Uterus (tissue), 4 donors: ENCODE results near the gene RASA3. TPM values are rescaled to one million over a fixed set of nuclear protein-coding genes. Genes with fewer than 3 reads are reported as not detected.

Experiments used
- DNase-seq, 2 donors: peaks; one replicate each; pipeline ENCODE4 v3.0.0-alpha.2; 2019 to 2020
- H3K27ac ChIP-seq, 2 donors: fragments of 200-600 bp; sonication (generic); 1 replicate in 1 of 2; 2 replicates in 1 of 2; pipeline ENCODE4 v1.5.1; 2016 to 2018
- H3K27me3 ChIP-seq, 2 donors: fragments of 200-600 bp; sonication (generic); one replicate each; pipeline ENCODE4 v1.5.1; 2018 to 2019; ENCODE audit warnings: control low read depth in 1 of 2
- H3K36me3 ChIP-seq, 2 donors: fragments of 200-600 bp; sonication (generic); one replicate each; pipeline ENCODE4 v1.5.1; 2019; ENCODE audit warnings: control low read depth in 1 of 2
- H3K4me1 ChIP-seq, 2 donors: fragments of 200-600 bp; sonication (generic); one replicate each; pipeline ENCODE4 v1.5.1; 2018 to 2019; ENCODE audit warnings: control low read depth in 1 of 2
- H3K4me3 ChIP-seq, 2 donors: fragments of 200-600 bp; sonication (generic); 1 replicate in 1 of 2; 2 replicates in 1 of 2; pipeline ENCODE4 v1.5.1; 2018 to 2019; ENCODE audit warnings: mild to moderate bottlenecking in 1 of 2
- H3K9me3 ChIP-seq, 2 donors: fragments of 200-600 bp; sonication (generic); one replicate each; pipeline ENCODE4 v1.5.1; 2019; ENCODE audit warnings: control low read depth in 1 of 2
- CTCF ChIP-seq, 4 experiments: fragments of 200-600 bp in 2 of 4; fragments of 450-650 bp in 2 of 4; sonication (generic) in 2 of 4; IDR thresholded peaks; one replicate each; pipeline ENCODE4 v1.5.1; 2016 to 2019; ENCODE audit warnings: antibody characterized with exemption in 4 of 4, mild to moderate bottlenecking in 2 of 4, moderate library complexity in 1 of 4
- POLR2A ChIP-seq, 2 donors: fragments of 450-650 bp; IDR thresholded peaks; one replicate each; pipeline ENCODE4 v1.6.1; 2016; ENCODE audit warnings: antibody characterized with exemption in 2 of 2, mild to moderate bottlenecking in 1 of 2, moderate library complexity in 1 of 2
- intact Hi-C: fragments of 100-400 bp; cut with DNase I; formaldehyde crosslinking; loops from one replicate; pipeline ENCODE4 v1.15.1; 2023; ENCODE audit warnings: low total_unique reads
- total RNA-seq, 4 donors: library from RNA; depleted of rRNA in 3 of 4; stranded (reverse); fragments of >200 nt in 3 of 4; gene quantifications; one replicate each; pipeline versions ENCODE4 v1.1.0 to v1.2.4, GENCODE V29; 2014 to 2023
- donor health status: DM: yes; HTN: yes; CAD: no.

The RASA3 gene
- total RNA-seq, 4 donors from 2014 or later, result 8.5 to 31.6 (median 17.2) TPM

GRCh38 chr13:113959198-113959597 lies 173.2 kb downstream of the RASA3 start:
- Histone ChIP-seq H3K27me3 (no peaks in the 10 kb centered on the region), H3K4me3 (no peak overlapping the region), H3K27ac (no peak overlapping the region), H3K9me3 (no peaks in the 10 kb centered on the region), H3K36me3 (no peaks in the 10 kb centered on the region), H3K4me1 (no peaks in the 10 kb centered on the region)
- TF ChIP-seq POLR2A (IDR thresholded peaks at IDR 0.05), result no peak
- no peak for TF ChIP-seq CTCF (IDR thresholded peaks at IDR 0.05)
- intact Hi-C loops, result no loop called here
- DNase-seq, result no peak

GRCh38 chr13:113958373-113958772 lies 174.1 kb downstream of the RASA3 start:
- Histone ChIP-seq H3K27ac (no peak overlapping the region), H3K27me3 (no peaks in the 10 kb centered on the region), H3K36me3 (no peaks in the 10 kb centered on the region), H3K4me3 (no peak overlapping the region), H3K4me1 (no peaks in the 10 kb centered on the region), H3K9me3 (no peaks in the 10 kb centered on the region)
- DNase-seq, result no peak
- intact Hi-C loops, result no loop called here
- TF ChIP-seq POLR2A (IDR thresholded peaks at IDR 0.05), result no peak
- TF ChIP-seq CTCF (IDR thresholded peaks at IDR 0.05), result no peak

- no peak for DNase-seq
- no peaks in the 10 kb centered on the region for H3K27me3 ChIP-seq
- intact Hi-C loops, result no loop called here
- no peaks in the 10 kb centered on the region for H3K9me3 ChIP-seq
- no peak overlapping the region for H3K4me3 ChIP-seq
- no peak overlapping the region for H3K27ac ChIP-seq
- no peaks in the 10 kb centered on the region for H3K36me3 ChIP-seq
- TF ChIP-seq CTCF (IDR thresholded peaks at IDR 0.05) (no peak), POLR2A (IDR thresholded peaks at IDR 0.05) (no peak)
- peaks cover 0 to 2% of the 10 kb centered on the region in 2 donors for H3K4me1 ChIP-seq
Measured at GRCh38 chr13:113956571-113956970, 175.9 kb downstream of the RASA3 start.

GRCh38 chr13:113955691-113956090 lies 176.7 kb downstream of the RASA3 start:
- Histone ChIP-seq H3K4me3 (no peak overlapping the region), H3K36me3 (no peaks in the 10 kb centered on the region), H3K9me3 (no peaks in the 10 kb centered on the region), H3K27me3 (no peaks in the 10 kb centered on the region), H3K27ac (no peak overlapping the region), H3K4me1 (peaks cover 0 to 4% of the 10 kb centered on the region in 2 donors)
- intact Hi-C loops, result no loop called here
- TF ChIP-seq CTCF (IDR thresholded peaks at IDR 0.05) (no peak), POLR2A (IDR thresholded peaks at IDR 0.05) (no peak)
- DNase-seq, result no peak

GRCh38 chr13:113955235-113955634 lies 177.2 kb downstream of the RASA3 start:
- Histone ChIP-seq H3K4me3 (no peak overlapping the region), H3K36me3 (no peaks in the 10 kb centered on the region), H3K4me1 (peaks cover 0 to 4% of the 10 kb centered on the region in 2 donors), H3K9me3 (no peaks in the 10 kb centered on the region), H3K27ac (no peak overlapping the region), H3K27me3 (no peaks in the 10 kb centered on the region)
- intact Hi-C loops, result no loop called here
- TF ChIP-seq POLR2A (IDR thresholded peaks at IDR 0.05), result no peak
- TF ChIP-seq CTCF (IDR thresholded peaks at IDR 0.05), result no peak
- no peak for DNase-seq
